GM12878 (cell line): ENCODE data around the gene RSPH1. TPM values are rescaled to one million over a fixed set of nuclear protein-coding genes. Genes with fewer than 3 reads are reported as not detected.

Experiments used
- ATAC-seq: fragments of 200-7000 bp; cut with Tn5 transposase; 3 replicates; pipeline ENCODE4 v1.9.1; 2020; ENCODE audit warnings: mild to moderate bottlenecking, moderate library complexity
- BruUV-seq: library from RNA; stranded (reverse); fragments of 400-500 nt; replicated peaks from 2 replicates; lab custom pipeline; 2021; lab: Mats Ljungman, UMichigan
- CTCF ChIA-PET: fragments of 300-600 bp; sonication (Branson Sonifier 250); formaldehyde crosslinking; extraction: SDS; loops from one replicate; lab custom pipeline; 2021; ENCODE audit warnings: inconsistent platforms; lab: Yijun Ruan, JAX
- POLR2A ChIA-PET: fragments of 350-600 bp; formaldehyde crosslinking; extraction: SDS; loops from one replicate; lab custom pipeline; 2021; ENCODE audit warnings: inconsistent platforms; lab: Charles Lee
- RAD21 ChIA-PET: fragments of 300-600 bp; sonication (Branson Sonifier 250); formaldehyde crosslinking; loops from one replicate; lab custom pipeline; 2023; ENCODE audit warnings: antibody characterized with exemption; ENCODE audit not compliant: unreplicated experiment; lab: Charles Lee
- SMC1A ChIA-PET: fragments of 300-600 bp; sonication (Branson Sonifier 250); formaldehyde crosslinking; loops from one replicate; lab custom pipeline; 2023; ENCODE audit not compliant: unreplicated experiment, uncharacterized antibody; lab: Charles Lee
- DNase-seq: peaks from one replicate; pipeline ENCODE4 v3.0.0-alpha.2; 2011; ENCODE audit warnings: low read depth, low spot score
- FAIRE-seq: peaks from 3 replicates; lab custom pipeline; 2011; peaks lifted over from hg19 to GRCh38; lab: Jason Lieb, UNC
- H2AFZ ChIP-seq: 2 replicates; pipeline ENCODE4 v1.6.0; 2011; ENCODE audit warnings: low read depth, low read length, control low read depth; ENCODE audit not compliant: control insufficient read depth
- H3K27ac ChIP-seq: 2 replicates; pipeline ENCODE4 v1.5.1; 2011; ENCODE audit warnings: control low read depth; ENCODE audit not compliant: control insufficient read depth, insufficient read depth
- H3K27me3 ChIP-seq, 2 experiments: replicated peaks in 1 of 2; 2 replicates each; pipeline versions ENCODE4 v1.6.0 to v1.6.1; 2011; ENCODE audit warnings: low read length in 1 of 2; ENCODE audit not compliant: control insufficient read depth in 2 of 2, insufficient read depth in 2 of 2
- H3K36me3 ChIP-seq, 2 experiments: 2 replicates each; pipeline ENCODE4 v1.5.1; 2011; ENCODE audit warnings: low read length in 1 of 2; ENCODE audit not compliant: control insufficient read depth in 2 of 2, insufficient read depth in 2 of 2
- H3K4me1 ChIP-seq: 2 replicates; pipeline ENCODE4 v1.6.1; 2011; ENCODE audit warnings: mild to moderate bottlenecking, low read length, moderate library complexity, mixed read lengths; ENCODE audit not compliant: control insufficient read depth, insufficient read depth
- H3K4me2 ChIP-seq: 2 replicates; pipeline ENCODE4 v1.6.0; 2011; ENCODE audit warnings: control low read depth; ENCODE audit not compliant: control insufficient read depth, insufficient read depth
- H3K4me3 ChIP-seq: fragments of 200-600 bp; sonication (generic); 2 replicates; pipeline ENCODE4 v1.5.1; 2016
- H3K79me2 ChIP-seq: 2 replicates; pipeline ENCODE4 v1.6.0; 2011; ENCODE audit warnings: low read length; ENCODE audit not compliant: control insufficient read depth, insufficient read depth
- H3K9ac ChIP-seq: 2 replicates; pipeline ENCODE4 v1.8.0; 2011; ENCODE audit warnings: low read length, control low read depth, mixed read lengths; ENCODE audit not compliant: control insufficient read depth, insufficient read depth
- H3K9me3 ChIP-seq: replicated peaks from 3 replicates; pipeline ENCODE4 v1.5.1; 2011; ENCODE audit warnings: mild to moderate bottlenecking, low read length; ENCODE audit not compliant: control insufficient read depth, insufficient read depth
- H4K20me1 ChIP-seq: 2 replicates; pipeline ENCODE4 v1.6.0; 2011; ENCODE audit not compliant: control insufficient read depth, insufficient read depth
- BRCA1 ChIP-seq: IDR thresholded peaks from 2 replicates; pipeline ENCODE4 v1.6.1; 2011; ENCODE audit warnings: low read depth, low read length, improper control_type of control experiment
- CBX3 ChIP-seq: fragments of 200-600 bp; sonication (generic); IDR thresholded peaks from 2 replicates; pipeline ENCODE4 v1.6.1; 2016; ENCODE audit warnings: low read depth, borderline replicate concordance
- CEBPB ChIP-seq, 2 experiments: fragments of 150-350 bp in 1 of 2; IDR thresholded peaks; 2 replicates each; pipeline ENCODE4 v1.6.1; 2012 to 2014; ENCODE audit warnings: low read depth in 2 of 2, low read length in 2 of 2, borderline replicate concordance in 1 of 2, inconsistent platforms in 1 of 2
- CHD1 ChIP-seq: IDR thresholded peaks from 2 replicates; pipeline ENCODE4 v1.6.1; 2012; ENCODE audit warnings: low read depth, low read length, improper control_type of control experiment
- DPF2 ChIP-seq: fragments of 450-650 bp; IDR thresholded peaks from 2 replicates; pipeline ENCODE4 v1.6.1; 2017; ENCODE audit warnings: mild to moderate bottlenecking
- FOXM1 ChIP-seq: IDR thresholded peaks from 2 replicates; pipeline ENCODE4 v1.6.1; 2012; ENCODE audit warnings: low read depth, mild to moderate bottlenecking, inconsistent platforms, low read length, moderate library complexity
- HDGF ChIP-seq: fragments of 450-650 bp; IDR thresholded peaks from 2 replicates; pipeline ENCODE4 v1.6.1; 2016; ENCODE audit warnings: antibody characterized with exemption
- MLLT1 ChIP-seq: fragments of 450-650 bp; IDR thresholded peaks from 2 replicates; pipeline ENCODE4 v1.6.1; 2016; ENCODE audit warnings: mild to moderate bottlenecking
- MXI1 ChIP-seq: fragments of 150-350 bp; IDR thresholded peaks from 2 replicates; pipeline ENCODE4 v1.6.1; 2011; ENCODE audit warnings: low read depth, mild to moderate bottlenecking, inconsistent platforms, low read length, improper control_type of control experiment
- MYB ChIP-seq: fragments of 150-350 bp; IDR thresholded peaks from 2 replicates; pipeline ENCODE4 v1.6.1; 2014; ENCODE audit warnings: mild to moderate bottlenecking, low read depth, low read length, borderline replicate concordance
- NFIC ChIP-seq: IDR thresholded peaks from 2 replicates; pipeline ENCODE4 v1.6.1; 2012; ENCODE audit warnings: low read depth, mild to moderate bottlenecking, inconsistent platforms, low read length, moderate library complexity
- NFYA ChIP-seq: IDR thresholded peaks from 2 replicates; pipeline ENCODE4 v1.6.1; 2011; ENCODE audit warnings: low read depth, mild to moderate bottlenecking, low read length, improper control_type of control experiment, borderline replicate concordance
- PAX5 ChIP-seq: IDR thresholded peaks from 2 replicates; pipeline ENCODE4 v1.6.1; 2011; ENCODE audit warnings: low read depth, low read length, borderline replicate concordance
- PKNOX1 ChIP-seq: fragments of 450-650 bp; IDR thresholded peaks from 2 replicates; pipeline ENCODE4 v1.6.1; 2016; ENCODE audit warnings: mild to moderate bottlenecking
- PML ChIP-seq: IDR thresholded peaks from 2 replicates; pipeline ENCODE4 v1.6.1; 2012; ENCODE audit warnings: low read length, inconsistent platforms
- POLR2A ChIP-seq: IDR thresholded peaks from 2 replicates; pipeline ENCODE4 v1.6.1; 2011; ENCODE audit warnings: low read depth, mild to moderate bottlenecking, low read length
- POLR2AphosphoS2 ChIP-seq: IDR thresholded peaks from 2 replicates; pipeline ENCODE4 v1.6.1; 2011; ENCODE audit warnings: low read depth, mild to moderate bottlenecking, low read length, improper control_type of control experiment, moderate library complexity
- RAD51 ChIP-seq: fragments of 450-650 bp; IDR thresholded peaks from 2 replicates; pipeline ENCODE4 v1.6.1; 2016; ENCODE audit warnings: moderate library complexity, mild to moderate bottlenecking, inconsistent platforms
- RELB ChIP-seq: fragments of 450-650 bp; IDR thresholded peaks from 2 replicates; pipeline ENCODE4 v1.6.1; 2017; ENCODE audit warnings: low read depth, mild to moderate bottlenecking, moderate library complexity
- TCF12 ChIP-seq: IDR thresholded peaks from 2 replicates; pipeline ENCODE4 v1.6.1; 2011; ENCODE audit warnings: low read depth, mild to moderate bottlenecking, low read length
- TCF3 ChIP-seq: IDR thresholded peaks from 2 replicates; pipeline ENCODE4 v1.6.1; 2012; ENCODE audit warnings: low read depth, mild to moderate bottlenecking, low read length, borderline replicate concordance; ENCODE audit not compliant: insufficient read depth
- WGBS: methylation state at CpG from one replicate; pipeline ENCODE4 v1.1.6; 2016; ENCODE audit warnings: low lambda C conversion rate; ENCODE audit not compliant: insufficient replicate concordance, insufficient coverage; ENCODE audit errors: missing lambda C conversion rate; 5-methylcytosine and 5-hydroxymethylcytosine counted together
- in situ Hi-C: fragments of 300-500 bp; cut with MboI; formaldehyde crosslinking; loops from 9 replicates; pipeline ENCODE4 v1.14.3; 2018; ENCODE audit warnings: mixed read lengths
- intact Hi-C: fragments of 100-400 bp; cut with micrococcal nuclease; formaldehyde crosslinking; loops from one replicate; pipeline ENCODE4 v1.14.2; 2022; ENCODE audit not compliant: unreplicated experiment
- polyA plus RNA-seq, 11 experiments: library from polyadenylated mRNA; depleted of rRNA in 4 of 11; unstranded in 6 of 11; stranded (reverse) in 5 of 11; fragments of >200 nt; fragmentation: Nextera tagmentation in 4 of 11; fragmentation: Illumina TruSeq in 1 of 11; extraction: Ambion mirVana in 4 of 11; extraction: Trizol in 1 of 11; gene quantifications; 1 replicate in 1 of 11; 2 replicates in 10 of 11; pipeline versions ENCODE4 v1.2.1 to v1.2.3, GENCODE V29; 2011 to 2016; ENCODE audit warnings: inconsistent platforms in 2 of 11, missing spikeins in 2 of 11, low read depth in 1 of 11
- total RNA-seq, 4 experiments: library from RNA; depleted of rRNA in 3 of 4; stranded (reverse); fragments of >200 nt in 3 of 4; fragmentation: Illumina TruSeq in 1 of 4; extraction: Trizol in 1 of 4; gene quantifications; 2 replicates each; pipeline versions ENCODE4 v1.2.1 to v1.2.3, GENCODE V29; 2013 to 2021

Gene RSPH1
- total and polyA plus RNA-seq, 10 of the 15 experiments (the other 5 are each of a cell fraction or from before 2014, with no cell fraction given), result 0.11 to 1.4 (median 0.38) TPM

- peak overlapping the region; percentile 91 for H3K4me2 ChIP-seq
- H3K4me1 ChIP-seq, result peaks cover 62% of the 10 kb centered on the region
- POLR2A ChIA-PET, result interaction anchor here (0.9 to 6.7 kb wide), 6 partner anchors 11 to 102 kb away, joined by 3 to 82 read pairs (median 16); partner anchors contain the start of gene SLC37A1
- RAD21 ChIA-PET, result interaction anchor here (1.4 to 7.7 kb wide), 8 partner anchors 10 to 359 kb away, joined by 3 to 87 read pairs (median 18); partner anchors contain the start of gene SLC37A1
- H3K9ac ChIP-seq, result 0 out of 2 replicates have a peak overlapping the region, but pooled peaks have one; percentile 13
- FAIRE-seq (no peak), DNase-seq (no peak), ATAC-seq (peak; percentile 47)
- peak overlapping the region; percentile 85 for H3K27ac ChIP-seq
- CTCF ChIA-PET, result interaction anchor here (0.9 to 7.5 kb wide), 4 partner anchors 11 to 57 kb away, joined by 3 to 65 read pairs (median 28); no protein-coding TSS in a partner anchor
- no peak overlapping the region for H2AFZ ChIP-seq
- no TSS peak for BruUV-seq
- H4K20me1 ChIP-seq, result no peaks in the 10 kb centered on the region
- H3K36me3 ChIP-seq, result peaks cover 4 to 14% of the 10 kb centered on the region in 2 experiments
- H3K9me3 ChIP-seq, result no peaks in the 10 kb centered on the region
- intact Hi-C loops, result no loop called here
- SMC1A ChIA-PET, result interaction anchor here (1.3 to 10.8 kb wide), 6 partner anchors 10 to 63 kb away, joined by 5 to 132 read pairs (median 38); partner anchors contain the start of gene SLC37A1
- H3K27me3 ChIP-seq, result no peaks in the 10 kb centered on the region
- in situ Hi-C loops, result no loop called here
- peaks cover 4% of the 10 kb centered on the region for H3K79me2 ChIP-seq
- 6% methylated on average over 15 of the region's 15 CpGs for WGBS
- peak overlapping the region; percentile 48; the same call in 1 of the 2 replicates for H3K4me3 ChIP-seq
- peak; percentile 38; the same call in 1 of the 2 replicates for TF ChIP-seq POLR2A
- TF ChIP-seq MYB, result no peak
- TF ChIP-seq PKNOX1, result peak; percentile 21; the same call in 1 of the 2 replicates
- no peak for TF ChIP-seq PML
- 0 out of 2 replicates have a peak, but pooled peaks have one; percentile 18 for TF ChIP-seq TCF12
- peak; percentile 38 for TF ChIP-seq DPF2
- no peak for TF ChIP-seq TCF3
- no peak for TF ChIP-seq MLLT1
- peak; percentile 18; the same call in 1 of the 2 replicates for TF ChIP-seq RELB
- no peak for TF ChIP-seq BRCA1
- TF ChIP-seq MXI1, result peak; percentile 4; the same call in 1 of the 2 replicates
- 0 out of 2 replicates have a peak, but pooled peaks have one; percentile 27 for TF ChIP-seq CHD1
- TF ChIP-seq CEBPB (IDR thresholded peaks at IDR 0.05; ENCODE audit: borderline replicate concordance in 1 of 2, low read depth in 2 of 2, low read length in 2 of 2), result no peak
- no peak for TF ChIP-seq NFYA
- no peak for TF ChIP-seq CBX3
- no peak for TF ChIP-seq PAX5
- TF ChIP-seq NFIC, result no peak
- peak; percentile 72; the same call in 1 of the 2 replicates for TF ChIP-seq POLR2AphosphoS2
- no peak for TF ChIP-seq RAD51
- peak; percentile 82; the same call in 1 of the 2 replicates for TF ChIP-seq HDGF
- 0 out of 2 replicates have a peak, but pooled peaks have one; percentile 5 for TF ChIP-seq FOXM1
Measured at GRCh38 chr21:42525029-42525581, 29.1 kb upstream of the RSPH1 start.
